Thyroid gland (tissue), 4 donors: Measurements from ENCODE around the gene PAM16.

Experiments used
- POLR2A ChIP-seq, 2 donors: fragments of 450-650 bp; IDR thresholded peaks; one replicate each; pipeline ENCODE4 v1.6.1; 2017; ENCODE audit warnings: antibody characterized with exemption in 2 of 2, mild to moderate bottlenecking in 2 of 2, moderate library complexity in 1 of 2
- TF ChIP-seq, protein P1 (sequence below), 6 experiments: fragments of 200-600 bp in 3 of 6; fragments of 450-650 bp in 3 of 6; sonication (generic) in 3 of 6; IDR thresholded peaks; one replicate each; pipeline ENCODE4 v1.5.1; 2016 to 2019; ENCODE audit warnings: antibody characterized with exemption in 6 of 6, mild to moderate bottlenecking in 2 of 6, inconsistent platforms in 1 of 6, moderate library complexity in 1 of 6

- TF ChIP-seq, protein P1, sequence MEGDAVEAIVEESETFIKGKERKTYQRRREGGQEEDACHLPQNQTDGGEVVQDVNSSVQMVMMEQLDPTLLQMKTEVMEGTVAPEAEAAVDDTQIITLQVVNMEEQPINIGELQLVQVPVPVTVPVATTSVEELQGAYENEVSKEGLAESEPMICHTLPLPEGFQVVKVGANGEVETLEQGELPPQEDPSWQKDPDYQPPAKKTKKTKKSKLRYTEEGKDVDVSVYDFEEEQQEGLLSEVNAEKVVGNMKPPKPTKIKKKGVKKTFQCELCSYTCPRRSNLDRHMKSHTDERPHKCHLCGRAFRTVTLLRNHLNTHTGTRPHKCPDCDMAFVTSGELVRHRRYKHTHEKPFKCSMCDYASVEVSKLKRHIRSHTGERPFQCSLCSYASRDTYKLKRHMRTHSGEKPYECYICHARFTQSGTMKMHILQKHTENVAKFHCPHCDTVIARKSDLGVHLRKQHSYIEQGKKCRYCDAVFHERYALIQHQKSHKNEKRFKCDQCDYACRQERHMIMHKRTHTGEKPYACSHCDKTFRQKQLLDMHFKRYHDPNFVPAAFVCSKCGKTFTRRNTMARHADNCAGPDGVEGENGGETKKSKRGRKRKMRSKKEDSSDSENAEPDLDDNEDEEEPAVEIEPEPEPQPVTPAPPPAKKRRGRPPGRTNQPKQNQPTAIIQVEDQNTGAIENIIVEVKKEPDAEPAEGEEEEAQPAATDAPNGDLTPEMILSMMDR (IDR thresholded peaks at IDR 0.05), result no peak
- no peak for TF ChIP-seq POLR2A (IDR thresholded peaks at IDR 0.05)
Measured at GRCh38 chr16:4338712-4339299, 12.3 kb downstream of the PAM16 start.
